Astrocyte of the spinal cord (primary cell): Measurements from ENCODE around the gene KBTBD7.

Source experiments
- DNase-seq: peaks from one replicate; pipeline ENCODE4 v3.0.0; 2011; ENCODE audit warnings: low read depth, low spot score
- H3K4me3 ChIP-seq: 2 replicates; pipeline ENCODE4 v1.5.1; 2011; ENCODE audit warnings: low read depth, mild to moderate bottlenecking, low read length, moderate library complexity
- in situ Hi-C: cut with HindIII; loops from 2 replicates; pipeline ENCODE4 v1.10.0; 2017; ENCODE audit warnings: low sequenced_read_pairs
- TF ChIP-seq, protein P1 (sequence below): IDR thresholded peaks from 2 replicates; pipeline ENCODE4 v1.5.1; 2012; ENCODE audit warnings: low read depth, mild to moderate bottlenecking, low read length, inconsistent platforms

The KBTBD7 gene

DNA sequence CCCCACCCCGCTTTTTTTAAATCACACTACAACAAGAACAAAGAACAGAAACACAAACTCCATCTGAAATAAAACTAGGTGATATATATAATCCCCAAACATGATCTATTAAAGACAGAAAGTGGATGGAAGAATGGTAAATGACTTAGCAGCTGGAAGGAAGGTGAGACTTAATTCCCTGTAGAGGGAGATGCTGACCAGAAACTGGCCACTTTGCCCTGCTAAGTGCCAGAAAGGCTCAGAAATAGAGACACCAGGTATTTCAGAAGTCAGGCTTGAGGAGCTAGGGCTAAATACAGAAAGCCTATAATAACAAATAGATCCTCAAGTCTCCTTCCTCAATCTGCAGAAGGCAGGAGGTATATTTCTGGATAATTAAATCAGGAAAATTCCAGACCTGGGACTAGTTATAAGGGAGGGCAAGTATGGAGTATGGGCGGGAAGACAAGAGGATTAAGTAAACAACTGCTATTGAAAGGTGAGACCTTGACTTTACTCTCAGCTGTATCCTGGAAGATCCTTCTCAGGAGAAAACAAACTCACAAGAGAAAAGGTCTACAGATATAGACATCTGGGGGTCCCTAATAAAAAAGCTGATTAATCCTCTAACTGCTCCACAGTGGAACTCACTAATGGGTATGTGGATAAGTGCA lies 36.8 kb upstream of the KBTBD7 start:
- TF ChIP-seq, protein P1, sequence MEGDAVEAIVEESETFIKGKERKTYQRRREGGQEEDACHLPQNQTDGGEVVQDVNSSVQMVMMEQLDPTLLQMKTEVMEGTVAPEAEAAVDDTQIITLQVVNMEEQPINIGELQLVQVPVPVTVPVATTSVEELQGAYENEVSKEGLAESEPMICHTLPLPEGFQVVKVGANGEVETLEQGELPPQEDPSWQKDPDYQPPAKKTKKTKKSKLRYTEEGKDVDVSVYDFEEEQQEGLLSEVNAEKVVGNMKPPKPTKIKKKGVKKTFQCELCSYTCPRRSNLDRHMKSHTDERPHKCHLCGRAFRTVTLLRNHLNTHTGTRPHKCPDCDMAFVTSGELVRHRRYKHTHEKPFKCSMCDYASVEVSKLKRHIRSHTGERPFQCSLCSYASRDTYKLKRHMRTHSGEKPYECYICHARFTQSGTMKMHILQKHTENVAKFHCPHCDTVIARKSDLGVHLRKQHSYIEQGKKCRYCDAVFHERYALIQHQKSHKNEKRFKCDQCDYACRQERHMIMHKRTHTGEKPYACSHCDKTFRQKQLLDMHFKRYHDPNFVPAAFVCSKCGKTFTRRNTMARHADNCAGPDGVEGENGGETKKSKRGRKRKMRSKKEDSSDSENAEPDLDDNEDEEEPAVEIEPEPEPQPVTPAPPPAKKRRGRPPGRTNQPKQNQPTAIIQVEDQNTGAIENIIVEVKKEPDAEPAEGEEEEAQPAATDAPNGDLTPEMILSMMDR, result no peak
- DNase-seq, result no peak
- H3K4me3 ChIP-seq, result no peak overlapping the region
- in situ Hi-C loops, result no loop called here

DNA sequence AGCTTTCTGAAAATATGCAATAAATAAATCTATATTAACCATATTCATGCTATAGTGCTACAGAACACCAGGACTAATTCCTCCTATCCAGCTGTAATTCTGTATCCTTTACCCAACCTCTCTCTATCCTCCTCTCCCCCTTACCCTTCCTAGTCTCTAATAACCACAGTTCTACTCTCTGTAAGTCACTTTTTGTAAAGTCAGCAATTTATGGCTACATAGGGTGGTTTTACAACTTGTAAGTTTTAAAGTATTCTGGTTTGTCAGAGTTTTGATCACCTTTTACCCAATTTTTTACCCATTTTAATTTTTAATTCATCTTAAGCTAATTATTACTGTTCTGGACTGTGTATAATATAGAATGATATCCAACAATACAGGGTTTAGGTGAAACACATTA lies 35.0 kb upstream of the KBTBD7 start:
- no peak overlapping the region for H3K4me3 ChIP-seq
- DNase-seq, result no peak
- TF ChIP-seq, protein P1, result no peak
- in situ Hi-C loops, result no loop called here

DNA sequence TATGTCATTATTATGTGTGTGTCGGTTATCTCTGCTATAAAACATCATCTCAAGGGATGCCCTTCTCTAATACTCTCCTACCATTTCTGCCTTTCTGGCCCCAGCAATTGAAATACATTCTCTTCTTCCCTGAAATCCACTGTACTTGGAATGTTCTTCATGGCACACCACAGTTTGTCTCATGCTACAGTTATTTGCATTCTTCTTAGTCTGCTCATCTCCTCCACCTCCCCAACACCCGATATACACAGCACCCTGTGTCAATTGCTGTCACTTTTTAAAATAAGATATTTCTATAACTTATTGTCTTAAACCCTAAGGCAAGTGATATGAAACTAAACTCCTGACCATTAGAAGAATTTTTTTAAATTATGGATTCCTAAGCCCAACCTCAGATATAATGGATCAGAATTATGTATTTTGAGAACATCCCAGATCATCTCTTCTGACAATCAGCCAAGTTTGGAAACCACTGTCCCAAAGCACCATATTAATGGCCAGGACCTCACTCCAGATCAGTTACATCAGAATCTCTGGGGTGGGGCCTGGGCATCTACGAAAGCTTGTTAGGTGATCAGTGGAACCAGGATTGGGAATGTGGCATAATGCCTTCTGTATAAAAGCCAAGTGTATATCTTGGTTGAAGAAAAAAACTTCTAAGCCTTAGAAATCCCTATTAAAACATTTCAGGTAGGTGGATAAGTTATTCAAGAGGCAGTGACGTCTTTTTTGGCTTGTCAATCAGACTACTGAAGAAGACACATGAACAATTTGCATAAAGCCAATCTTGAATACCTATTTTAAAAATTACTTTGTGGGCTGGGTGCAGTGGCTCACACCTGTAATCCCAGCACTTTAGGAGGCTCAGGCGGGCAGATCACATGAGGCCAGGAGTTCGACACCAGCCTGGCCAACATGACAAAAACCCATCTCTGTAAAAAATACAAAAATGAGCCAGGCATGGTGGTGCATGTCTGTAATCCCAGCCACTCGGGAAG lies 30.0 kb upstream of the KBTBD7 start:
- in situ Hi-C loops, result no loop called here
- no peak overlapping the region for H3K4me3 ChIP-seq
- TF ChIP-seq, protein P1, result no peak
- peak; percentile 74 for DNase-seq

DNA sequence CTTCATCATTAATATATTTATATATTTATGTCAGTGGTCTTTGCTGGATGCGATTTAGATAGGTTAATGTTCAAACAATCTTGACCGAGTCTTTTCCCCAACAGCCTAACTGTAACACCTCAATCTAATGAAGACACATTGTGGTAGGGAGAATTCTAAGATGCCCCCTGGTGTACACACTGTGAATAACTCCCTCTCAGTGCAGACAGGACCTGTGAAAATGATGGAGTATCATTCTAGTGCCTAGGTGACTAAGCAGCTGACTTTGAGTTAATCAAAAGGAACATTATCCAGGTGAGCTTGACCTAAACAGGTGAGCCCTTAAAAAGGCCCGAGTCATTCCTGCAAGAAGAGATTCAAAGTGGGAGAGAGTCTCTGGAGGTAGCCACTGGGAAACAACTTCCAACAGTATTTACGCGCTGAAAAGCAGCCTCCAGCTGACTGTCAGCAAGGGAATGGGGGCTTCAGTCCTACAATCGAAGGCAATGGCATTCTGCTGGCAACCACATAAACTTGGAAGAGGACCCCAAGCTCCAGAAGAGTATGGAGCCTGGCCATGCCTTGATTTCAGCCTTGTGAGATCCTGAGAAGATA lies 28.0 kb upstream of the KBTBD7 start:
- peak; percentile 52 for DNase-seq
- in situ Hi-C loops, result no loop called here
- no peak overlapping the region for H3K4me3 ChIP-seq
- TF ChIP-seq, protein P1, result peak; percentile 71

DNA sequence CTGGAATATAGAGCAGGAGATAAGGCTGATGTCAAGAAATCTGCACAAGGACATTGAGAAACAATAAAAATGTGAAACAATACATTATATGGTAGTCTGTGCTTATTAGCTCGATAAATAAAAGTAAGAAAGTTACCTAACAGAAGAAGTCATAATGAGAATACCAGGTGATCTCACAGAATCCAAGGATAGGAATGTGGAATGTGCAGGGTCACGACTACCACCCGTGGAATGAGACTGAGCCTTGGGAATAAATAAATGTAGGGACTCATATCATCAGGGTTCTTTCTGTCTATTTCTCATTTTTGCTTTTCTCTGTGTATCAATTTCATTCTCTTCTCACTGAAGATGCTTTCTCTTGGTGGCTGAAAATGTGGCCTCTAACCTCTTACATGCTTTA lies 26.0 kb upstream of the KBTBD7 start:
- in situ Hi-C loops, result no loop called here
- TF ChIP-seq, protein P1, result no peak
- no peak for DNase-seq
- H3K4me3 ChIP-seq, result no peak overlapping the region

DNA sequence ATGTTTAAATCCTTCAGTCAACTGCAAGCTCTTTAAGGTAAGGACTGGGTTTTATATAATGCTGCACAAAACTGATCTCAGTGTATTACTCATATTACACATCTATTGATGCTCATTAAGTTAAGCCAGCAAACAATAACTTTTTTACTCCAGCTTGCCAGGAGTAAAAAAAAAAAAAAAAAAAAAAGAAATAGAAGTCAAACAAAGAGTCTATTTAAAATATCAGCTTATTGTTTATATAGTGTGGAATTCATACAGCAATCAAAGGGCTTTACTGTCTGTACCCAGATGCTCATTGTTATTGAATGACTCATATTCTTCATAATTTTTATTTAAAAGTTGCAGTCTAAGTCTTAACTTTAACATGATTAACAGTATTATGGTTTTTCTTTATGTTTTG lies 21.8 kb upstream of the KBTBD7 start:
- DNase-seq, result peak; percentile 58
- TF ChIP-seq, protein P1, result no peak
- in situ Hi-C loops, result no loop called here
- no peak overlapping the region for H3K4me3 ChIP-seq
